GM23338 (cell line): ENCODE measurements around the gene WFS1. TPM values are rescaled to one million over a fixed set of nuclear protein-coding genes. Genes with fewer than 3 reads are reported as not detected.

Experiments used
- ATAC-seq: fragments of 200-7000 bp; cut with Tn5 transposase; 3 replicates; pipeline ENCODE4 v1.9.1; 2020
- DNase-seq: peaks from one replicate; pipeline ENCODE4 v3.0.0-alpha.2; 2015; ENCODE audit warnings: low spot score
- H2AFZ ChIP-seq: fragments of 200-600 bp; sonication (generic); 2 replicates; pipeline ENCODE4 v1.8.0; 2016; ENCODE audit warnings: antibody characterized with exemption, mild to moderate bottlenecking, moderate library complexity
- H3F3A ChIP-seq: fragments of 200-600 bp; sonication (generic); replicated peaks from 2 replicates; pipeline ENCODE4 v1.8.0; 2017; ENCODE audit warnings: antibody characterized with exemption, mixed run types, low read depth
- H3K27ac ChIP-seq: fragments of 200-600 bp; sonication (generic); 2 replicates; pipeline ENCODE4 v1.6.1; 2016; ENCODE audit warnings: low read depth
- H3K27me3 ChIP-seq: fragments of 200-600 bp; sonication (generic); 2 replicates; pipeline ENCODE4 v1.8.0; 2016; ENCODE audit warnings: mild to moderate bottlenecking, mixed run types, moderate library complexity; ENCODE audit not compliant: insufficient read depth
- H3K36me3 ChIP-seq: fragments of 200-600 bp; sonication (generic); 2 replicates; pipeline ENCODE4 v1.8.0; 2016; ENCODE audit warnings: mild to moderate bottlenecking; ENCODE audit not compliant: insufficient read depth
- H3K4me1 ChIP-seq: fragments of 200-600 bp; sonication (generic); 2 replicates; pipeline ENCODE4 v1.8.0; 2016; ENCODE audit warnings: mild to moderate bottlenecking, moderate library complexity; ENCODE audit not compliant: insufficient read depth
- H3K4me2 ChIP-seq: fragments of 200-600 bp; sonication (generic); 2 replicates; pipeline ENCODE4 v1.7.1; 2017; ENCODE audit warnings: mixed run types
- H3K4me3 ChIP-seq: fragments of 200-600 bp; sonication (generic); 2 replicates; pipeline ENCODE4 v1.6.1; 2016; ENCODE audit warnings: mixed run types
- H3K79me2 ChIP-seq: fragments of 200-600 bp; sonication (generic); replicated peaks from 2 replicates; pipeline ENCODE4 v1.8.0; 2017; ENCODE audit warnings: mild to moderate bottlenecking; ENCODE audit not compliant: insufficient read depth
- H3K9me2 ChIP-seq: fragments of 200-600 bp; sonication (generic); 2 replicates; pipeline ENCODE4 v1.8.0; 2017; ENCODE audit not compliant: insufficient read depth
- H4K20me1 ChIP-seq: fragments of 200-600 bp; sonication (generic); replicated peaks from 2 replicates; pipeline ENCODE4 v1.8.0; 2017; ENCODE audit warnings: mild to moderate bottlenecking; ENCODE audit not compliant: insufficient read depth
- H3K27ac Mint-ChIP-seq: 2 replicates; pipeline ENCODE4 v1.8.0; 2020; ENCODE audit warnings: inconsistent platforms, mild to moderate bottlenecking, moderate library complexity, mixed read lengths
- H3K27me3 Mint-ChIP-seq: 3 replicates; pipeline ENCODE4 v1.8.0; 2022; ENCODE audit warnings: low read depth, mild to moderate bottlenecking, moderate library complexity, mixed read lengths, inconsistent platforms; ENCODE audit not compliant: insufficient read depth, poor library complexity
- H3K36me3 Mint-ChIP-seq: 3 replicates; pipeline ENCODE4 v1.8.0; 2021; ENCODE audit warnings: low read depth, mild to moderate bottlenecking, inconsistent platforms, moderate library complexity, mixed read lengths
- H3K4me1 Mint-ChIP-seq: 3 replicates; pipeline ENCODE4 v1.8.0; 2020; ENCODE audit warnings: mild to moderate bottlenecking, inconsistent platforms, mixed read lengths
- H3K4me3 Mint-ChIP-seq: 3 replicates; pipeline ENCODE4 v1.8.0; 2021; ENCODE audit warnings: moderate library complexity, mild to moderate bottlenecking, inconsistent platforms, mixed read lengths
- H3K9me3 Mint-ChIP-seq: 3 replicates; pipeline ENCODE4 v1.8.0; 2020; ENCODE audit warnings: moderate library complexity, mild to moderate bottlenecking, inconsistent platforms, mixed read lengths
- CREB1 ChIP-seq: fragments of 250-450 bp; sonication (Bioruptor Pico); IDR thresholded peaks from 2 replicates; pipeline ENCODE4 v1.5.0; 2020; ENCODE audit warnings: low read depth, mild to moderate bottlenecking, moderate library complexity
- EZH2 ChIP-seq: fragments of 200-600 bp; sonication (generic); IDR thresholded peaks from one replicate; pipeline ENCODE4 v1.8.0; 2017; ENCODE audit warnings: antibody characterized with exemption, mild to moderate bottlenecking, low read depth; ENCODE audit not compliant: unreplicated experiment
- EZH2phosphoT487 ChIP-seq: fragments of 200-600 bp; sonication (generic); IDR thresholded peaks from one replicate; pipeline ENCODE4 v1.8.1; 2018; ENCODE audit warnings: antibody characterized with exemption; ENCODE audit not compliant: unreplicated experiment
- JUNB ChIP-seq: IDR thresholded peaks from one replicate; pipeline ENCODE4 v1.6.1; 2016; ENCODE audit warnings: antibody characterized with exemption; ENCODE audit not compliant: unreplicated experiment
- NANOG ChIP-seq: IDR thresholded peaks from 2 replicates; pipeline ENCODE4 v1.6.1; 2016; ENCODE audit warnings: antibody characterized with exemption, borderline replicate concordance
- POLR2AphosphoS5 ChIP-seq: IDR thresholded peaks from 2 replicates; pipeline ENCODE4 v1.6.1; 2016; ENCODE audit warnings: antibody characterized with exemption, low read depth
- STAT1 ChIP-seq: IDR thresholded peaks from one replicate; pipeline ENCODE4 v1.6.1; 2016; ENCODE audit warnings: antibody characterized with exemption; ENCODE audit not compliant: unreplicated experiment
- ZNF114 ChIP-seq: fragments of 250-450 bp; sonication (Bioruptor Pico); IDR thresholded peaks from 2 replicates; pipeline ENCODE4 v1.5.0; 2020; ENCODE audit warnings: mild to moderate bottlenecking, moderate library complexity
- ZNF331 ChIP-seq: fragments of 250-450 bp; sonication (Bioruptor Pico); IDR thresholded peaks from 2 replicates; pipeline ENCODE4 v1.5.0; 2020; ENCODE audit warnings: low read depth, mild to moderate bottlenecking, moderate library complexity
- polyA plus RNA-seq: library from polyadenylated mRNA; unstranded; fragments of >200 nt; fragmentation: Nextera tagmentation; extraction: Ambion mirVana; gene quantifications from 2 replicates; pipeline ENCODE4 v1.2.1, GENCODE V29; 2016
- total RNA-seq: library from RNA; depleted of rRNA; stranded (reverse); fragments of >200 nt; shearing (Covaris generic); gene quantifications from 2 replicates; pipeline ENCODE4 v1.2.3, GENCODE V29; 2014
- TF ChIP-seq, protein P1 (sequence below): fragments of 250-450 bp; sonication (Bioruptor Pico); IDR thresholded peaks from 2 replicates; pipeline ENCODE4 v1.5.0; 2020; ENCODE audit warnings: mild to moderate bottlenecking, moderate library complexity
- TF ChIP-seq, protein P2 (sequence below): IDR thresholded peaks from 2 replicates; pipeline ENCODE4 v1.6.1; 2016; ENCODE audit warnings: antibody characterized with exemption
- TF ChIP-seq, protein P3 (sequence below), 2 experiments: fragments of 200-600 bp in 1 of 2; sonication (generic) in 1 of 2; conservative IDR thresholded peaks; 2 replicates each; pipeline versions ENCODE4 v1.5.1 to v1.6.1; 2016 to 2017; ENCODE audit warnings: antibody characterized with exemption in 2 of 2, low read depth in 2 of 2, mild to moderate bottlenecking in 2 of 2, moderate library complexity in 1 of 2

Gene WFS1
- total and polyA plus RNA-seq, 2 experiments from 2014 or later, result 24.7 to 45.4 TPM

DNA sequence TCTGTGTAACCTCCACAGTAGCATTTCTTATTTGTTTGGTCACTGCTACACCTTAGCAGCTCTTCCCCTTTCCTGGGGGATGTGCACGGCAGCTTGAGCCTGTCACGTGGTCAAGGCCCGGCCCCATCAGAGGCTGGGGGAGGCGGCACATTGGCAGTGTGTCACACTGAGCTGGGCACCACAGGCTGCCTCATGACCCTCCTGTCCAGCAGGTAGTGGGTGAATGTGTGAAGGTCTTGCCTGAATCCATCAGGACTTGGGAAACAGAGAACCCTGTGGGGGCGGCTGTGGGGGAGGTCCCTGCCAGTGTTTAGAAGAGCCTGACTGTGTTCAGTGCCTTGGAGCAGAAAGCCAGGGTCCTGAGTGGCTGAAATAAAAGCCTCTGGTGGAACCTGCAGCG is 33.2 kb downstream of the WFS1 start:
- Mint-ChIP-seq H3K9me3 (peaks cover under 1% of the 10 kb centered on the region; the same call in 1 of the 3 replicates), H3K27ac (no peak overlapping the region), H3K36me3 (peaks cover 27% of the 10 kb centered on the region), H3K4me3 (no peak overlapping the region), H3K27me3 (peaks cover 8% of the 10 kb centered on the region), H3K4me1 (no peaks in the 10 kb centered on the region)
- no peak overlapping the region for H2AFZ ChIP-seq
- no peaks in the 10 kb centered on the region for H3K4me1 ChIP-seq
- DNase-seq (no peak), ATAC-seq (no peak)
- no peak for TF ChIP-seq ZNF114 (CRISPR knock-in tag)
- no peak overlapping the region for H3K27ac ChIP-seq
- H3K36me3 ChIP-seq, result no peaks in the 10 kb centered on the region; the same call in 1 of the 2 replicates
- no peaks in the 10 kb centered on the region; the same call in 1 of the 2 replicates for H3K79me2 ChIP-seq
- H4K20me1 ChIP-seq, result no peaks in the 10 kb centered on the region
- H3K27me3 ChIP-seq, result no peaks in the 10 kb centered on the region
- no peak overlapping the region for H3K4me2 ChIP-seq
- no peak overlapping the region for H3K4me3 ChIP-seq
- no peaks in the 10 kb centered on the region for H3F3A ChIP-seq
- no peaks in the 10 kb centered on the region for H3K9me2 ChIP-seq

DNA sequence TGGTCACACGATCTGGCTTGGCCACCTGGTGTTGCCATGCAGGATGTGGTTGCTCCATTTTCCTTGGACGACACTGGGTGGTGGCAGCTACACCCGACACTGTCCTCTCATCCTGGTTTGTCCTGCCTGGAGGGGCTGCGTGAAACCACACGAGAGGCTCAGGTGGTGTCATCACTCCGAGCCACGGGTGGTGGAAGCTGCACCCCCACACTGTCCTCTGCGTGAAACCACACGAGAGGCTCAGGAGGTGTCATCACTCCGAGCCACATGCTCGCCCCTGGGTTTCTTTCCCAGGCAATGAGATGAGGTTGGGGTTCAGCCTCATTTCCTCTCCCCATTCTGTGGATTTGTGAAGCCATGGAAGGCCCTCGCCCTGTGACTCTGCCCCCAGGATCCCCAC is 34.3 kb downstream of the WFS1 start:
- Histone ChIP-seq H3K9me2 (no peaks in the 10 kb centered on the region), H3K27me3 (no peaks in the 10 kb centered on the region), H3F3A (no peaks in the 10 kb centered on the region), H3K36me3 (no peaks in the 10 kb centered on the region; the same call in 1 of the 2 replicates), H3K4me2 (no peak overlapping the region), H3K27ac (no peak overlapping the region), H3K4me1 (no peaks in the 10 kb centered on the region), H2AFZ (no peak overlapping the region), H3K4me3 (no peak overlapping the region), H3K79me2 (no peaks in the 10 kb centered on the region), H4K20me1 (no peaks in the 10 kb centered on the region)
- no peak for ATAC-seq
- no peak overlapping the region for H3K4me3 Mint-ChIP-seq
- peaks cover 29% of the 10 kb centered on the region for H3K36me3 Mint-ChIP-seq
- no peak for DNase-seq
- peaks cover 16% of the 10 kb centered on the region for H3K27me3 Mint-ChIP-seq
- peaks cover 9% of the 10 kb centered on the region for H3K9me3 Mint-ChIP-seq
- no peaks in the 10 kb centered on the region for H3K4me1 Mint-ChIP-seq
- H3K27ac Mint-ChIP-seq, result no peak overlapping the region
- TF ChIP-seq, protein P1, sequence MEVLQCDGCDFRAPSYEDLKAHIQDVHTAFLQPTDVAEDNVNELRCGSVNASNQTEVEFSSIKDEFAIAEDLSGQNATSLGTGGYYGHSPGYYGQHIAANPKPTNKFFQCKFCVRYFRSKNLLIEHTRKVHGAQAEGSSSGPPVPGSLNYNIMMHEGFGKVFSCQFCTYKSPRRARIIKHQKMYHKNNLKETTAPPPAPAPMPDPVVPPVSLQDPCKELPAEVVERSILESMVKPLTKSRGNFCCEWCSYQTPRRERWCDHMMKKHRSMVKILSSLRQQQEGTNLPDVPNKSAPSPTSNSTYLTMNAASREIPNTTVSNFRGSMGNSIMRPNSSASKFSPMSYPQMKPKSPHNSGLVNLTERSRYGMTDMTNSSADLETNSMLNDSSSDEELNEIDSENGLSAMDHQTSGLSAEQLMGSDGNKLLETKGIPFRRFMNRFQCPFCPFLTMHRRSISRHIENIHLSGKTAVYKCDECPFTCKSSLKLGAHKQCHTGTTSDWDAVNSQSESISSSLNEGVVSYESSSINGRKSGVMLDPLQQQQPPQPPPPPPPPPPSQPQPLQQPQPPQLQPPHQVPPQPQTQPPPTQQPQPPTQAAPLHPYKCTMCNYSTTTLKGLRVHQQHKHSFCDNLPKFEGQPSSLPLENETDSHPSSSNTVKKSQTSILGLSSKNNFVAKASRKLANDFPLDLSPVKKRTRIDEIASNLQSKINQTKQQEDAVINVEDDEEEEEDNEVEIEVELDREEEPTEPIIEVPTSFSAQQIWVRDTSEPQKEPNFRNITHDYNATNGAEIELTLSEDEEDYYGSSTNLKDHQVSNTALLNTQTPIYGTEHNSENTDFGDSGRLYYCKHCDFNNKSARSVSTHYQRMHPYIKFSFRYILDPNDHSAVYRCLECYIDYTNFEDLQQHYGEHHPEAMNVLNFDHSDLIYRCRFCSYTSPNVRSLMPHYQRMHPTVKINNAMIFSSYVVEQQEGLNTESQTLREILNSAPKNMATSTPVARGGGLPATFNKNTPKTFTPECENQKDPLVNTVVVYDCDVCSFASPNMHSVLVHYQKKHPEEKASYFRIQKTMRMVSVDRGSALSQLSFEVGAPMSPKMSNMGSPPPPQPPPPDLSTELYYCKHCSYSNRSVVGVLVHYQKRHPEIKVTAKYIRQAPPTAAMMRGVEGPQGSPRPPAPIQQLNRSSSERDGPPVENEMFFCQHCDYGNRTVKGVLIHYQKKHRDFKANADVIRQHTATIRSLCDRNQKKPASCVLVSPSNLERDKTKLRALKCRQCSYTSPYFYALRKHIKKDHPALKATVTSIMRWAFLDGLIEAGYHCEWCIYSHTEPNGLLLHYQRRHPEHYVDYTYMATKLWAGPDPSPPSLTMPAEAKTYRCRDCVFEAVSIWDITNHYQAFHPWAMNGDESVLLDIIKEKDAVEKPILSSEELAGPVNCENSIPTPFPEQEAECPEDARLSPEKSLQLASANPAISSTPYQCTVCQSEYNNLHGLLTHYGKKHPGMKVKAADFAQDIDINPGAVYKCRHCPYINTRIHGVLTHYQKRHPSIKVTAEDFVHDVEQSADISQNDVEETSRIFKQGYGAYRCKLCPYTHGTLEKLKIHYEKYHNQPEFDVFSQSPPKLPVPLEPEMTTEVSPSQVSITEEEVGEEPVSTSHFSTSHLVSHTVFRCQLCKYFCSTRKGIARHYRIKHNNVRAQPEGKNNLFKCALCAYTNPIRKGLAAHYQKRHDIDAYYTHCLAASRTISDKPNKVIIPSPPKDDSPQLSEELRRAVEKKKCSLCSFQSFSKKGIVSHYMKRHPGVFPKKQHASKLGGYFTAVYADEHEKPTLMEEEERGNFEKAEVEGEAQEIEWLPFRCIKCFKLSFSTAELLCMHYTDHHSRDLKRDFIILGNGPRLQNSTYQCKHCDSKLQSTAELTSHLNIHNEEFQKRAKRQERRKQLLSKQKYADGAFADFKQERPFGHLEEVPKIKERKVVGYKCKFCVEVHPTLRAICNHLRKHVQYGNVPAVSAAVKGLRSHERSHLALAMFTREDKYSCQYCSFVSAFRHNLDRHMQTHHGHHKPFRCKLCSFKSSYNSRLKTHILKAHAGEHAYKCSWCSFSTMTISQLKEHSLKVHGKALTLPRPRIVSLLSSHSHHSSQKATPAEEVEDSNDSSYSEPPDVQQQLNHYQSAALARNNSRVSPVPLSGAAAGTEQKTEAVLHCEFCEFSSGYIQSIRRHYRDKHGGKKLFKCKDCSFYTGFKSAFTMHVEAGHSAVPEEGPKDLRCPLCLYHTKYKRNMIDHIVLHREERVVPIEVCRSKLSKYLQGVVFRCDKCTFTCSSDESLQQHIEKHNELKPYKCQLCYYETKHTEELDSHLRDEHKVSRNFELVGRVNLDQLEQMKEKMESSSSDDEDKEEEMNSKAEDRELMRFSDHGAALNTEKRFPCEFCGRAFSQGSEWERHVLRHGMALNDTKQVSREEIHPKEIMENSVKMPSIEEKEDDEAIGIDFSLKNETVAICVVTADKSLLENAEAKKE (CRISPR knock-in tag), result no peak
- TF ChIP-seq CREB1, result no peak
- TF ChIP-seq, protein P2, sequence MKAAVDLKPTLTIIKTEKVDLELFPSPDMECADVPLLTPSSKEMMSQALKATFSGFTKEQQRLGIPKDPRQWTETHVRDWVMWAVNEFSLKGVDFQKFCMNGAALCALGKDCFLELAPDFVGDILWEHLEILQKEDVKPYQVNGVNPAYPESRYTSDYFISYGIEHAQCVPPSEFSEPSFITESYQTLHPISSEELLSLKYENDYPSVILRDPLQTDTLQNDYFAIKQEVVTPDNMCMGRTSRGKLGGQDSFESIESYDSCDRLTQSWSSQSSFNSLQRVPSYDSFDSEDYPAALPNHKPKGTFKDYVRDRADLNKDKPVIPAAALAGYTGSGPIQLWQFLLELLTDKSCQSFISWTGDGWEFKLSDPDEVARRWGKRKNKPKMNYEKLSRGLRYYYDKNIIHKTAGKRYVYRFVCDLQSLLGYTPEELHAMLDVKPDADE, result no peak
- TF ChIP-seq, protein P3, sequence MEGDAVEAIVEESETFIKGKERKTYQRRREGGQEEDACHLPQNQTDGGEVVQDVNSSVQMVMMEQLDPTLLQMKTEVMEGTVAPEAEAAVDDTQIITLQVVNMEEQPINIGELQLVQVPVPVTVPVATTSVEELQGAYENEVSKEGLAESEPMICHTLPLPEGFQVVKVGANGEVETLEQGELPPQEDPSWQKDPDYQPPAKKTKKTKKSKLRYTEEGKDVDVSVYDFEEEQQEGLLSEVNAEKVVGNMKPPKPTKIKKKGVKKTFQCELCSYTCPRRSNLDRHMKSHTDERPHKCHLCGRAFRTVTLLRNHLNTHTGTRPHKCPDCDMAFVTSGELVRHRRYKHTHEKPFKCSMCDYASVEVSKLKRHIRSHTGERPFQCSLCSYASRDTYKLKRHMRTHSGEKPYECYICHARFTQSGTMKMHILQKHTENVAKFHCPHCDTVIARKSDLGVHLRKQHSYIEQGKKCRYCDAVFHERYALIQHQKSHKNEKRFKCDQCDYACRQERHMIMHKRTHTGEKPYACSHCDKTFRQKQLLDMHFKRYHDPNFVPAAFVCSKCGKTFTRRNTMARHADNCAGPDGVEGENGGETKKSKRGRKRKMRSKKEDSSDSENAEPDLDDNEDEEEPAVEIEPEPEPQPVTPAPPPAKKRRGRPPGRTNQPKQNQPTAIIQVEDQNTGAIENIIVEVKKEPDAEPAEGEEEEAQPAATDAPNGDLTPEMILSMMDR (conservative IDR thresholded peaks at IDR 0.05; ENCODE audit: low read depth in 2 of 2), result no peak
- no peak for TF ChIP-seq JUNB
- TF ChIP-seq EZH2phosphoT487, result no peak
- TF ChIP-seq ZNF114 (CRISPR knock-in tag), result no peak
- no peak for TF ChIP-seq EZH2
- no peak for TF ChIP-seq POLR2AphosphoS5
- no peak for TF ChIP-seq STAT1
- TF ChIP-seq NANOG, result no peak
- no peak for TF ChIP-seq ZNF331
